IMR-90 (cell line): ENCODE measurements around the gene KCNE5.

Source experiments
- CEBPB ChIP-seq: IDR thresholded peaks from 2 replicates; pipeline ENCODE4 v1.6.1; 2012; ENCODE audit warnings: low read depth, low read length, improper control_type of control experiment
- SMC3 ChIP-seq: fragments of 150-350 bp; IDR thresholded peaks from 2 replicates; pipeline ENCODE4 v1.6.1; 2016; ENCODE audit warnings: low read depth, mild to moderate bottlenecking, antibody characterized with exemption, low read length, moderate library complexity
- TF ChIP-seq, protein P1 (sequence below): conservative IDR thresholded peaks from 2 replicates; pipeline ENCODE4 v1.5.1; 2012; ENCODE audit warnings: mild to moderate bottlenecking, low read depth, low read length, improper control_type of control experiment

DNA sequence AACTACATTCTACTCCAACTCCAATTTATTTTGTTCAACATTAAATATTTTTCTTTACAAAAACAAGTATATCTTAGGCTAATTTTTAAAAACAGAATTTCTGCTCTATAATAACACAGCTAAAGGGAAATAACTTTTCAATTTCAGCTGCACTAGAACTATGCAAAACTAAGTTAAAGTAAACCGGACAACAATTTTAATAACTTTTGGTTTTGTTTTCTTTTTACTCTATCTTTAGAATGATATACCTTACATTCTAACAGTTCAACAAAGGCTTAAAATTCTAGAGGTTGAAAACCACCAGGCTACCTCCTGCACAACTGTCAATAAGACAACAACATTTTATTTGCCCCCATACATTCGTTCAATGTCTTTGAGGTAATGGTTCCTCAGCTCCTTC is 18.7 kb upstream of the KCNE5 start:
- TF ChIP-seq, protein P1, sequence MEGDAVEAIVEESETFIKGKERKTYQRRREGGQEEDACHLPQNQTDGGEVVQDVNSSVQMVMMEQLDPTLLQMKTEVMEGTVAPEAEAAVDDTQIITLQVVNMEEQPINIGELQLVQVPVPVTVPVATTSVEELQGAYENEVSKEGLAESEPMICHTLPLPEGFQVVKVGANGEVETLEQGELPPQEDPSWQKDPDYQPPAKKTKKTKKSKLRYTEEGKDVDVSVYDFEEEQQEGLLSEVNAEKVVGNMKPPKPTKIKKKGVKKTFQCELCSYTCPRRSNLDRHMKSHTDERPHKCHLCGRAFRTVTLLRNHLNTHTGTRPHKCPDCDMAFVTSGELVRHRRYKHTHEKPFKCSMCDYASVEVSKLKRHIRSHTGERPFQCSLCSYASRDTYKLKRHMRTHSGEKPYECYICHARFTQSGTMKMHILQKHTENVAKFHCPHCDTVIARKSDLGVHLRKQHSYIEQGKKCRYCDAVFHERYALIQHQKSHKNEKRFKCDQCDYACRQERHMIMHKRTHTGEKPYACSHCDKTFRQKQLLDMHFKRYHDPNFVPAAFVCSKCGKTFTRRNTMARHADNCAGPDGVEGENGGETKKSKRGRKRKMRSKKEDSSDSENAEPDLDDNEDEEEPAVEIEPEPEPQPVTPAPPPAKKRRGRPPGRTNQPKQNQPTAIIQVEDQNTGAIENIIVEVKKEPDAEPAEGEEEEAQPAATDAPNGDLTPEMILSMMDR = no peak
- TF ChIP-seq CEBPB (no peak), SMC3 (no peak)
